Gastrocnemius medialis (tissue), 4 donors: ENCODE measurements around the gene DDX21.

ENCODE experiments used
- CTCF ChIP-seq, 5 experiments: fragments of 450-650 bp in 3 of 5; fragments of 200-600 bp in 2 of 5; sonication (generic) in 2 of 5; IDR thresholded peaks in 4 of 5; conservative IDR thresholded peaks in 1 of 5; 1 replicate in 4 of 5; 2 replicates in 1 of 5; pipeline ENCODE4 v1.5.1; 2016 to 2019; ENCODE audit warnings: antibody characterized with exemption in 5 of 5, mild to moderate bottlenecking in 3 of 5, moderate library complexity in 3 of 5
- POLR2A ChIP-seq, 2 donors: fragments of 450-650 bp; IDR thresholded peaks; one replicate each; pipeline ENCODE4 v1.6.1; 2017; ENCODE audit warnings: antibody characterized with exemption in 2 of 2, mild to moderate bottlenecking in 2 of 2, moderate library complexity in 2 of 2

- no peak for TF ChIP-seq POLR2A (IDR thresholded peaks at IDR 0.05)
- no peak for TF ChIP-seq CTCF (IDR thresholded peaks at IDR 0.05 in 4 of 5, conservative IDR thresholded peaks at IDR 0.05 in 1 of 5)
Observed at GRCh38 chr10:69014171-69014570, 58.2 kb downstream of the DDX21 start.
